GM23338 (cell line): ENCODE results near the gene POLR1E. TPM values are rescaled to one million over a fixed set of nuclear protein-coding genes. Genes with fewer than 3 reads are reported as not detected.
"Not testable (repeated sequence)": the region's sequence is repeated elsewhere in the genome, so short reads cannot be mapped to it uniquely, and the experiment has no call there.

Experiments used
- ATAC-seq: fragments of 200-7000 bp; cut with Tn5 transposase; 3 replicates; pipeline ENCODE4 v1.9.1; 2020
- DNase-seq: peaks from one replicate; pipeline ENCODE4 v3.0.0-alpha.2; 2015; ENCODE audit warnings: low spot score
- H2AFZ ChIP-seq: fragments of 200-600 bp; sonication (generic); 2 replicates; pipeline ENCODE4 v1.8.0; 2016; ENCODE audit warnings: antibody characterized with exemption, mild to moderate bottlenecking, moderate library complexity
- H3F3A ChIP-seq: fragments of 200-600 bp; sonication (generic); replicated peaks from 2 replicates; pipeline ENCODE4 v1.8.0; 2017; ENCODE audit warnings: antibody characterized with exemption, mixed run types, low read depth
- H3K27ac ChIP-seq: fragments of 200-600 bp; sonication (generic); 2 replicates; pipeline ENCODE4 v1.6.1; 2016; ENCODE audit warnings: low read depth
- H3K27me3 ChIP-seq: fragments of 200-600 bp; sonication (generic); 2 replicates; pipeline ENCODE4 v1.8.0; 2016; ENCODE audit warnings: mild to moderate bottlenecking, mixed run types, moderate library complexity; ENCODE audit not compliant: insufficient read depth
- H3K36me3 ChIP-seq: fragments of 200-600 bp; sonication (generic); 2 replicates; pipeline ENCODE4 v1.8.0; 2016; ENCODE audit warnings: mild to moderate bottlenecking; ENCODE audit not compliant: insufficient read depth
- H3K4me1 ChIP-seq: fragments of 200-600 bp; sonication (generic); 2 replicates; pipeline ENCODE4 v1.8.0; 2016; ENCODE audit warnings: mild to moderate bottlenecking, moderate library complexity; ENCODE audit not compliant: insufficient read depth
- H3K4me2 ChIP-seq: fragments of 200-600 bp; sonication (generic); 2 replicates; pipeline ENCODE4 v1.7.1; 2017; ENCODE audit warnings: mixed run types
- H3K4me3 ChIP-seq: fragments of 200-600 bp; sonication (generic); 2 replicates; pipeline ENCODE4 v1.6.1; 2016; ENCODE audit warnings: mixed run types
- H3K79me2 ChIP-seq: fragments of 200-600 bp; sonication (generic); replicated peaks from 2 replicates; pipeline ENCODE4 v1.8.0; 2017; ENCODE audit warnings: mild to moderate bottlenecking; ENCODE audit not compliant: insufficient read depth
- H3K9me2 ChIP-seq: fragments of 200-600 bp; sonication (generic); 2 replicates; pipeline ENCODE4 v1.8.0; 2017; ENCODE audit not compliant: insufficient read depth
- H4K20me1 ChIP-seq: fragments of 200-600 bp; sonication (generic); replicated peaks from 2 replicates; pipeline ENCODE4 v1.8.0; 2017; ENCODE audit warnings: mild to moderate bottlenecking; ENCODE audit not compliant: insufficient read depth
- H3K27ac Mint-ChIP-seq: 2 replicates; pipeline ENCODE4 v1.8.0; 2020; ENCODE audit warnings: inconsistent platforms, mild to moderate bottlenecking, moderate library complexity, mixed read lengths
- H3K27me3 Mint-ChIP-seq: 3 replicates; pipeline ENCODE4 v1.8.0; 2022; ENCODE audit warnings: low read depth, mild to moderate bottlenecking, moderate library complexity, mixed read lengths, inconsistent platforms; ENCODE audit not compliant: insufficient read depth, poor library complexity
- H3K36me3 Mint-ChIP-seq: 3 replicates; pipeline ENCODE4 v1.8.0; 2021; ENCODE audit warnings: low read depth, mild to moderate bottlenecking, inconsistent platforms, moderate library complexity, mixed read lengths
- H3K4me1 Mint-ChIP-seq: 3 replicates; pipeline ENCODE4 v1.8.0; 2020; ENCODE audit warnings: mild to moderate bottlenecking, inconsistent platforms, mixed read lengths
- H3K4me3 Mint-ChIP-seq: 3 replicates; pipeline ENCODE4 v1.8.0; 2021; ENCODE audit warnings: moderate library complexity, mild to moderate bottlenecking, inconsistent platforms, mixed read lengths
- H3K9me3 Mint-ChIP-seq: 3 replicates; pipeline ENCODE4 v1.8.0; 2020; ENCODE audit warnings: moderate library complexity, mild to moderate bottlenecking, inconsistent platforms, mixed read lengths
- CTCF ChIP-seq, 2 experiments: fragments of 200-600 bp in 1 of 2; sonication (generic) in 1 of 2; conservative IDR thresholded peaks; 2 replicates each; pipeline versions ENCODE4 v1.5.1 to v1.6.1; 2016 to 2017; ENCODE audit warnings: antibody characterized with exemption in 2 of 2, low read depth in 2 of 2, mild to moderate bottlenecking in 2 of 2, moderate library complexity in 1 of 2
- ETS1 ChIP-seq: IDR thresholded peaks from 2 replicates; pipeline ENCODE4 v1.6.1; 2016; ENCODE audit warnings: antibody characterized with exemption
- POLR2AphosphoS5 ChIP-seq: IDR thresholded peaks from 2 replicates; pipeline ENCODE4 v1.6.1; 2016; ENCODE audit warnings: antibody characterized with exemption, low read depth
- REST ChIP-seq: IDR thresholded peaks from one replicate; pipeline ENCODE4 v1.6.1; 2018; ENCODE audit warnings: antibody characterized with exemption; ENCODE audit not compliant: unreplicated experiment
- polyA plus RNA-seq: library from polyadenylated mRNA; unstranded; fragments of >200 nt; fragmentation: Nextera tagmentation; extraction: Ambion mirVana; gene quantifications from 2 replicates; pipeline ENCODE4 v1.2.1, GENCODE V29; 2016
- total RNA-seq: library from RNA; depleted of rRNA; stranded (reverse); fragments of >200 nt; shearing (Covaris generic); gene quantifications from 2 replicates; pipeline ENCODE4 v1.2.3, GENCODE V29; 2014

Gene POLR1E
- total and polyA plus RNA-seq, 2 experiments from 2014 or later, result 19.2 to 45.5 TPM

GRCh38 chr9:37474438-37474837 is 11.3 kb upstream of the POLR1E start:
- Histone ChIP-seq H3K4me2 (no peak overlapping the region), H3K27me3 (no peaks in the 10 kb centered on the region), H4K20me1 (no peaks in the 10 kb centered on the region), H3K4me1 (peaks cover 8% of the 10 kb centered on the region), H3K27ac (no peak overlapping the region), H3K4me3 (no peak overlapping the region), H3K79me2 (no peaks in the 10 kb centered on the region), H3F3A (peaks cover 9% of the 10 kb centered on the region), H3K9me2 (0 out of 2 replicates have a peak, but pooled peaks cover 6% of the 10 kb centered on the region), H3K36me3 (no peaks in the 10 kb centered on the region), H2AFZ (no peak overlapping the region)
- Mint-ChIP-seq H3K4me1 (peaks cover 21% of the 10 kb centered on the region), H3K27me3 (peaks cover 11% of the 10 kb centered on the region), H3K36me3 (peaks cover 23% of the 10 kb centered on the region; the same call in 2 of the 3 replicates), H3K4me3 (no peak overlapping the region), H3K9me3 (peaks cover 33% of the 10 kb centered on the region), H3K27ac (no peak overlapping the region)
- ATAC-seq (no peak), DNase-seq (no peak)
- TF ChIP-seq REST (no peak), POLR2AphosphoS5 (no peak), CTCF (conservative IDR thresholded peaks at IDR 0.05; ENCODE audit: low read depth in 2 of 2) (no peak)

GRCh38 chr9:37476930-37477329 is 8.8 kb upstream of the POLR1E start:
- no peak overlapping the region for H3K27ac Mint-ChIP-seq
- Histone ChIP-seq H4K20me1 (no peaks in the 10 kb centered on the region), H3F3A (peaks cover 14% of the 10 kb centered on the region), H3K4me3 (no peak overlapping the region), H3K36me3 (no peaks in the 10 kb centered on the region), H3K27me3 (no peaks in the 10 kb centered on the region), H3K9me2 (0 out of 2 replicates have a peak, but pooled peaks cover 6% of the 10 kb centered on the region), H3K4me1 (peaks cover under 1% of the 10 kb centered on the region; the same call in 1 of the 2 replicates), H3K79me2 (no peaks in the 10 kb centered on the region), H2AFZ (no peak overlapping the region), H3K4me2 (no peak overlapping the region), H3K27ac (no peak overlapping the region)
- DNase-seq (no peak), ATAC-seq (no peak)
- no peak for TF ChIP-seq REST
- no peak for TF ChIP-seq ETS1
- peaks cover 33% of the 10 kb centered on the region for H3K9me3 Mint-ChIP-seq
- H3K4me3 Mint-ChIP-seq, result no peak overlapping the region
- peaks cover 6% of the 10 kb centered on the region for H3K27me3 Mint-ChIP-seq
- H3K36me3 Mint-ChIP-seq, result peaks cover 23% of the 10 kb centered on the region; the same call in 2 of the 3 replicates
- peaks cover 16% of the 10 kb centered on the region for H3K4me1 Mint-ChIP-seq

- H3K27me3 Mint-ChIP-seq, H3K27ac Mint-ChIP-seq, H3K36me3 ChIP-seq, ATAC-seq, H3K4me1 ChIP-seq, H3K27ac ChIP-seq, H3K27me3 ChIP-seq, H3K4me3 Mint-ChIP-seq, H3K4me2 ChIP-seq, H2AFZ ChIP-seq, DNase-seq, H3K79me2 ChIP-seq, H3K9me2 ChIP-seq, H4K20me1 ChIP-seq, H3K4me3 ChIP-seq: not testable (repeated sequence)
- Mint-ChIP-seq H3K36me3 (peaks cover 20% of the 10 kb centered on the region; the same call in 2 of the 3 replicates), H3K9me3 (peaks cover 32% of the 10 kb centered on the region), H3K4me1 (peaks cover 11% of the 10 kb centered on the region)
- H3F3A ChIP-seq, result peaks cover 14% of the 10 kb centered on the region
These were observed 8.3 kb upstream of the POLR1E start for GRCh38 chr9:37477443-37477842.
